HepG2 (cell line): ENCODE data around the gene GUCY1A2. TPM values are rescaled to one million over a fixed set of nuclear protein-coding genes. Genes with fewer than 3 reads are reported as not detected.

Source experiments
- ATAC-seq: fragments of 200-7000 bp; cut with Tn5 transposase; 3 replicates; pipeline ENCODE4 v1.9.1; 2020; ENCODE audit warnings: mild to moderate bottlenecking, moderate library complexity
- BruUV-seq: library from RNA; stranded (reverse); fragments of 400-500 nt; replicated peaks from 2 replicates; lab custom pipeline; 2021; lab: Mats Ljungman, UMichigan
- CTCF ChIA-PET: fragments of 300-600 bp; formaldehyde crosslinking; extraction: SDS; loops from one replicate; lab custom pipeline; 2021; ENCODE audit warnings: low total read pairs, inconsistent platforms, low intra/inter-chr PET ratio; lab: Yijun Ruan, JAX
- POLR2A ChIA-PET: fragments of 350-600 bp; sonication (Branson Sonifier 250); formaldehyde crosslinking; loops from one replicate; lab custom pipeline; 2020; ENCODE audit warnings: antibody characterized with exemption, inconsistent platforms; lab: Yijun Ruan, JAX
- DNase-seq: peaks from one replicate; pipeline ENCODE4 v3.0.0-alpha.2; 2015; ENCODE audit warnings: low spot score
- FAIRE-seq: peaks from 3 replicates; lab custom pipeline; 2011; peaks lifted over from hg19 to GRCh38; lab: Jason Lieb, UNC
- H2AFZ ChIP-seq: one replicate; pipeline ENCODE4 v1.6.1; 2011; ENCODE audit warnings: low read length, inconsistent platforms
- H3K27ac ChIP-seq: fragments of 300-600 bp; 3 replicates; pipeline ENCODE4 v1.8.0; 2011; ENCODE audit warnings: mixed run types, mild to moderate bottlenecking, mixed read lengths, low read length, inconsistent platforms; ENCODE audit not compliant: insufficient read depth; ENCODE audit errors: extremely low read length
- H3K27me3 ChIP-seq, 2 experiments: fragments of 200-600 bp in 1 of 2; 2 replicates in 1 of 2; 3 replicates in 1 of 2; pipeline versions ENCODE4 v1.6.0 to v1.8.0; 2011; ENCODE audit warnings: low read length in 2 of 2, mild to moderate bottlenecking in 2 of 2, moderate library complexity in 2 of 2, inconsistent platforms in 1 of 2; ENCODE audit not compliant: insufficient read depth in 2 of 2, control insufficient read depth in 1 of 2
- H3K36me3 ChIP-seq, 2 experiments: fragments of 200-600 bp in 1 of 2; replicated peaks in 1 of 2; 2 replicates in 1 of 2; 3 replicates in 1 of 2; pipeline versions ENCODE4 v1.5.1 to v1.8.0; 2011; ENCODE audit warnings: low read length in 2 of 2, inconsistent platforms in 1 of 2; ENCODE audit not compliant: insufficient read depth in 2 of 2, control insufficient read depth in 1 of 2
- H3K4me1 ChIP-seq: 2 replicates; pipeline ENCODE4 v1.5.1; 2012; ENCODE audit warnings: low read length, inconsistent platforms; ENCODE audit not compliant: insufficient read depth
- H3K4me2 ChIP-seq: 2 replicates; pipeline ENCODE4 v1.6.0; 2011; ENCODE audit warnings: low read depth, low read length, inconsistent platforms
- H3K4me3 ChIP-seq, 3 experiments: fragments of 200-600 bp in 1 of 3; sonication (generic), shearing (Covaris generic) in 1 of 3; replicated peaks in 1 of 3; 2 replicates each; pipeline ENCODE4 v1.5.1; 2011 to 2016; ENCODE audit warnings: low read length in 3 of 3, inconsistent platforms in 2 of 3, low read depth in 2 of 3, mild to moderate bottlenecking in 2 of 3, control low read depth in 1 of 3, mixed read lengths in 1 of 3; ENCODE audit not compliant: insufficient read depth in 1 of 3
- H3K79me2 ChIP-seq: one replicate; pipeline ENCODE4 v1.6.1; 2011; ENCODE audit warnings: low read length, inconsistent platforms; ENCODE audit not compliant: insufficient read depth
- H3K9ac ChIP-seq: 2 replicates; pipeline ENCODE4 v1.6.0; 2011; ENCODE audit warnings: mild to moderate bottlenecking, low read depth, low read length, inconsistent platforms; ENCODE audit not compliant: insufficient read depth
- H3K9me3 ChIP-seq: 2 replicates; pipeline ENCODE4 v1.5.1; 2012; ENCODE audit warnings: mild to moderate bottlenecking, low read length
- H4K20me1 ChIP-seq: 2 replicates; pipeline ENCODE4 v1.6.0; 2011; ENCODE audit warnings: inconsistent platforms, mild to moderate bottlenecking, low read length, moderate library complexity; ENCODE audit not compliant: insufficient read depth
- DNMT1 ChIP-seq: sonication (generic); formaldehyde crosslinking; IDR thresholded peaks from 2 replicates; pipeline ENCODE4 v1.5.1; 2020; ENCODE audit warnings: mild to moderate bottlenecking, missing genetic modification reagents
- MEIS1 ChIP-seq: sonication (generic); formaldehyde crosslinking; IDR thresholded peaks from 2 replicates; pipeline ENCODE4 v1.9.0; 2021; ENCODE audit warnings: mild to moderate bottlenecking, missing genetic modification reagents, moderate library complexity, borderline replicate concordance
- ZNF646 ChIP-seq: sonication (generic); formaldehyde crosslinking; IDR thresholded peaks from 2 replicates; pipeline ENCODE4 v1.9.0; 2021; ENCODE audit warnings: mild to moderate bottlenecking, missing genetic modification reagents
- in situ Hi-C: cut with HindIII; loops from 2 replicates; pipeline ENCODE4 v1.10.0; 2017; ENCODE audit warnings: low pct_unique_long_range_greater_than_20kb; ENCODE audit not compliant: extremely low pct_ligation_motif_present
- intact Hi-C: fragments of 100-400 bp; cut with micrococcal nuclease; formaldehyde crosslinking; loops from one replicate; pipeline ENCODE4 v1.10.0; 2022; ENCODE audit not compliant: unreplicated experiment
- polyA plus RNA-seq, 8 experiments: library from polyadenylated mRNA; depleted of rRNA in 3 of 8; stranded (reverse) in 7 of 8; unstranded in 1 of 8; fragments of >200 nt; fragmentation: Illumina TruSeq in 4 of 8; extraction: Trizol in 4 of 8; gene quantifications; 2 replicates each; pipeline versions ENCODE4 v1.2.1 to v1.2.3, GENCODE V29; 2011 to 2016; ENCODE audit warnings: low read depth in 4 of 8, missing spikeins in 1 of 8, mixed read lengths in 1 of 8; ENCODE audit not compliant: insufficient read depth in 1 of 8
- total RNA-seq, 5 experiments: library from RNA; depleted of rRNA; stranded (reverse); fragments of >200 nt; fragmentation: Illumina TruSeq; extraction: Trizol; gene quantifications; 2 replicates each; pipeline ENCODE4 v1.2.3, GENCODE V29; 2016; ENCODE audit warnings: low read depth in 1 of 5
- TF ChIP-seq, protein P1 (sequence below), 2 experiments: IDR thresholded peaks; 2 replicates each; pipeline ENCODE4 v1.6.1; 2011 to 2012; ENCODE audit warnings: low read length in 2 of 2, borderline replicate concordance in 1 of 2, low read depth in 1 of 2, mild to moderate bottlenecking in 1 of 2, moderate library complexity in 1 of 2

Gene GUCY1A2
- total and polyA plus RNA-seq, 2 of the 13 experiments (the other 11 are each of a cell fraction or from before 2014, with no cell fraction given): 0.01 to 0.07 TPM

- BruUV-seq: no TSS peak
- DNase-seq (no peak), ATAC-seq (no peak), FAIRE-seq (no peak)
- ChIA-PET POLR2A (no interaction called here), CTCF (no interaction called here)
- Histone ChIP-seq H3K9ac (no peak overlapping the region), H2AFZ (no peak overlapping the region), H3K4me1 (no peaks in the 10 kb centered on the region), H3K27ac (no peak overlapping the region), H3K27me3 (no peaks in the 10 kb centered on the region), H3K79me2 (no peaks in the 10 kb centered on the region), H3K36me3 (no peaks in the 10 kb centered on the region), H3K9me3 (peaks cover 30% of the 10 kb centered on the region), H4K20me1 (no peaks in the 10 kb centered on the region), H3K4me3 (no peak overlapping the region), H3K4me2 (no peak overlapping the region)
- intact Hi-C loops (no loop called here), in situ Hi-C loops (no loop called here)
- TF ChIP-seq, protein P1, sequence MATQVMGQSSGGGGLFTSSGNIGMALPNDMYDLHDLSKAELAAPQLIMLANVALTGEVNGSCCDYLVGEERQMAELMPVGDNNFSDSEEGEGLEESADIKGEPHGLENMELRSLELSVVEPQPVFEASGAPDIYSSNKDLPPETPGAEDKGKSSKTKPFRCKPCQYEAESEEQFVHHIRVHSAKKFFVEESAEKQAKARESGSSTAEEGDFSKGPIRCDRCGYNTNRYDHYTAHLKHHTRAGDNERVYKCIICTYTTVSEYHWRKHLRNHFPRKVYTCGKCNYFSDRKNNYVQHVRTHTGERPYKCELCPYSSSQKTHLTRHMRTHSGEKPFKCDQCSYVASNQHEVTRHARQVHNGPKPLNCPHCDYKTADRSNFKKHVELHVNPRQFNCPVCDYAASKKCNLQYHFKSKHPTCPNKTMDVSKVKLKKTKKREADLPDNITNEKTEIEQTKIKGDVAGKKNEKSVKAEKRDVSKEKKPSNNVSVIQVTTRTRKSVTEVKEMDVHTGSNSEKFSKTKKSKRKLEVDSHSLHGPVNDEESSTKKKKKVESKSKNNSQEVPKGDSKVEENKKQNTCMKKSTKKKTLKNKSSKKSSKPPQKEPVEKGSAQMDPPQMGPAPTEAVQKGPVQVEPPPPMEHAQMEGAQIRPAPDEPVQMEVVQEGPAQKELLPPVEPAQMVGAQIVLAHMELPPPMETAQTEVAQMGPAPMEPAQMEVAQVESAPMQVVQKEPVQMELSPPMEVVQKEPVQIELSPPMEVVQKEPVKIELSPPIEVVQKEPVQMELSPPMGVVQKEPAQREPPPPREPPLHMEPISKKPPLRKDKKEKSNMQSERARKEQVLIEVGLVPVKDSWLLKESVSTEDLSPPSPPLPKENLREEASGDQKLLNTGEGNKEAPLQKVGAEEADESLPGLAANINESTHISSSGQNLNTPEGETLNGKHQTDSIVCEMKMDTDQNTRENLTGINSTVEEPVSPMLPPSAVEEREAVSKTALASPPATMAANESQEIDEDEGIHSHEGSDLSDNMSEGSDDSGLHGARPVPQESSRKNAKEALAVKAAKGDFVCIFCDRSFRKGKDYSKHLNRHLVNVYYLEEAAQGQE (IDR thresholded peaks at IDR 0.05; ENCODE audit: borderline replicate concordance in 1 of 2, low read depth in 1 of 2, low read length in 2 of 2): no peak
- TF ChIP-seq ZNF646 (CRISPR knock-in tag): no peak
- TF ChIP-seq DNMT1 (CRISPR knock-in tag): no peak
- TF ChIP-seq MEIS1: no peak
These were observed 224.2 kb downstream of the GUCY1A2 start for GRCh38 chr11:106794058-106794457.
